Activated CD8-positive, alpha-beta memory T cell treated with anti-CD3 and anti-CD28 coated beads for 1 hour (primary cell): ENCODE measurements around the gene MUTYH.
"Not testable (repeated sequence)": the region's sequence is repeated elsewhere in the genome, so short reads cannot be mapped to it uniquely, and the experiment has no call there.

ENCODE experiments used
- DNase-seq, 2 donors: peaks; one replicate each; pipeline ENCODE4 v3.0.0-alpha.2; 2020; ENCODE audit warnings: low read depth in 1 of 2; ENCODE audit errors: extremely low read depth in 1 of 2

Gene MUTYH

GRCh38 chr1:45339789-45340558 is at the start of gene MUTYH, which contains the start of gene TOE1:
Gene MUTYH, minus strand, starts transcription at chr1:45340440. Its CDS starts 5,935 bp downstream, at chr1:45334505.
Gene TOE1, plus strand, starts transcription at chr1:45340170. Its CDS starts 83 bp downstream, at chr1:45340253.
- peak; percentile 76 to 83 for DNase-seq

DNA sequence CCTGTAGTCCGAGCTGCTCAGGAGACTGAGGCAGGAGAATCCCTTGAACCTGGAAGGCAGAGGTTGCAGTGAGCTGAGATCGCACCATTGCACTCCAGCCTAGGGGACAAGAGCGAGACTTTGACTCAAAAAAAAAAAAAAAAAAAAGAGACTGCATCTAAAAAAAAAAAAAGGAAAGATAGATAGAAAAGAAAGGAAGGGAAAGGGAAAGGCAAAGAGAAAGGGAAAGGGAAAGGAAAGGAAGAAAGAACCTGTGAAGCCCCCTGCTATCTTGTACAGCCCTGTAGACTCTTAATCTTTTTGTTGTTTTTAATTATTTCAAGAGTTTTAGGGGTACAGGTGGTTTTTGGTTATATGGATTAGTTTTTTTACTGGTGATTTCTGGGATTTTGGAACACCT is 46.0 kb upstream of the MUTYH start:
- DNase-seq: no peak

DNA sequence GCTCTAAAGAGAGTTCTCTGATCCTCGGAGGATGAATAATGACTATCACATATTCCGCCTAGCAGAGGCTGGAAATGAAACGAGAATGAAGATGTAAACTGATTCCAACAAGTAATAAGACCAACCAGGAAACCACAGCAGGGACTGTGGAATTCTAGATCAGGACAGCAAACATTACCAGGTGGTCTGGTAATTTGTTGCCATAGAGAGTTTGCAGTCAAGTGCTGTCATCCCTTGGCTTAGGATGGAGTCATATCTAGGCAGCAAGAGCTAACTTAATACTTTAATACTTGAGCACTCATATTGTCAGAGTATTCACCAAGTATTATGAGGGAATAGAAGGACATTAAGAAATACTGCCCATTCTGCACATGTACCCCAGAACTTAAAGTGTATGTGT is 45.1 kb upstream of the MUTYH start:
- no peak for DNase-seq

DNA sequence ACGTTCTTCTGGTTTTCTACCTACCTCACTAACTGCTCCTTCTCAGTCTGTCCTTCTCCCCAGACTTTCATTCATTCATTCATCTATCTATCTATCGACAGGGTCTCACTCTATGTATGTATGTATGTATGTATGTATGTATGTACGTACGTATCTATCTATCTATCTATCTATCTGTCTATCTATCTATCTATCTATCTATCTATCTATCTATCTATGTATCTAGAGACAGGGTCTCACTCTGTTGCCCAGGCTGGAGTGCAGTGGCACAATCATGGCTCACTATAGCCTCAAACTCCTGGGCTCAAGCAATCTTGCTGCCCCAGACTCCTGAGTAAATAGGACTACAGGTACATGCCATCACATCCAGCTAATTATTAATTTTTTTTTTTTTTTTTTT is 44.0 kb upstream of the MUTYH start:
- not testable (repeated sequence) for DNase-seq

- DNase-seq: no peak
These were observed 43.0 kb upstream of the MUTYH start for GRCh38 chr1:45383191-45383590.

- no peak for DNase-seq
These were observed 41.0 kb upstream of the MUTYH start for GRCh38 chr1:45381243-45381642.

DNA sequence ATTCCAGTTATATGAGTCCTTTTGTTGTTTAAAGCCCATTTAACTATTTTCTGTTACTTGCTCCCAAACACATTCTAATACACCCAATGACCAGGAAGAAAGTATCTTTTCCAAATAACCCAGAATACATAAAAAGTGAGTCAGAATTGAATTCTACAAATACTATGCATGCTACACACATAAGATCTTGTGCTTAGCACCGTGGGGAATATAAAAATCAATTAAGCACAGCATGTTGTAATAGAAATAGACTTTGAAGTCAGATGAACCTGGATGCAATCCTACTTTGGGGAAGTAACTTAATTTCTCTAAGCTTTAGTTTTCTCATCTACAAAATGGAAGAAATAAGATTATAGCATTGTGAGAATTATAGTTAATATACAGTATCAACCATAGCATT is 40.5 kb upstream of the MUTYH start:
- DNase-seq: no peak

- no peak for DNase-seq
These were observed 39.9 kb upstream of the MUTYH start for GRCh38 chr1:45380125-45380524.

DNA sequence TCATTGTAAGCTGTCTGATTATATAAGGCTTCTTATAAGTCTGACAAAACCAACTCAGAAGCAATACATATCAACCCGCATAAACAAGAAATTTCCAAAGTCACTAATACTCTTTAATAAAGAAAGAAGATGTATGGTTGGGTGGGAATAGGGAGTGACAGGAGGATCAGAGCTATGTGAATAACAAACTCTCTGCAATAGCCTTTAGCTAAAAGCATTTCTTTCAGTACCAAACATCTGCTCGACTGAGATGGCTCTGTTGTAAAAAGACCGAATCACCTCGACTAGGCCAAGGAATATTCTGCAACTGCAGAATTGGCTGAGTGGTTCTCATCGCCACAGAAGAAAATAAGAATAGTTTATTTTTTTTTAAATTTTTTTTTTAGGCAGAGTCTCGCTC is 39.3 kb upstream of the MUTYH start:
- DNase-seq: no peak

DNA sequence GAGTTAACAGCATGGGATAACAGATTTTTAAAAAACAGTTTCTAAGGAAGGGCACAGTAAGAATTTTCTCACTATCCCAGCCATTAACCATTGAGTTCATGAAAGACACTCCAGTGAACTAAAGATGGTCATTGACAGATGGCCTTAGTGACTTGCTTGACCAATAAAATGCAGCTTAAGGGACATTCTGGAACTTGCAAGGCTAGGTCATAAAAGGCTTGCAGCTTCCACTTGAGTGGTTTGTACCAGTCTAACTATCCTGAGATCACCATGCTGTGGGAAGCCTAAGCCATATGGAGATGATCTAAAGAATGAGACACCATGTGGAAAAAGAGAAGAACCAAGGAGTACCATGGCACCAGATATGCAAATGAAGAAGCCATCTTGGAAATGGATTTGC is 37.9 kb upstream of the MUTYH start:
- no peak for DNase-seq

- no peak for DNase-seq
These were observed 35.2 kb upstream of the MUTYH start for GRCh38 chr1:45375104-45376090.

GRCh38 chr1:45373573-45373972 is 33.3 kb upstream of the MUTYH start:
- no peak for DNase-seq

- no peak for DNase-seq
These were observed 30.3 kb upstream of the MUTYH start for GRCh38 chr1:45370575-45370974.

DNA sequence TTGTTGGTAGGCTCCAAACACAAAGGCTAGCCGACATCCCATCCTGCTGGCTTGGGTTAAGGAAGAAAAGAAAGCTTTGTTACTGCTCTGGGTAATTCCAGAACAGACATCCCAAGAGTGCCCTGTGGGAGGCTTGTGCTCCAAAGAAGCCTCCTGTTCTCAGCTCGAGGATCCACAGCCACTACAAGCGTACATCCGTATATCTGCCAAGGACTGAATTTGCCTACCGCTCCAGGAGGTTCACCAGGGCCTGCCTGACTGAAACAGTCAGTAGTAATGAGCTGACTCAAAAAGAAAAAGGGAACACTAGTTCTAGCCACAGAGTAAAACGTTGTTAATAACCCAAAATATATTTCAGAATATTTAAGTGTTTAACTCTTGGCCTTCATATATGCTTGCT is 24.8 kb upstream of the MUTYH start:
- no peak for DNase-seq

- no peak for DNase-seq
These were observed 24.1 kb upstream of the MUTYH start for GRCh38 chr1:45364294-45364693.

DNA sequence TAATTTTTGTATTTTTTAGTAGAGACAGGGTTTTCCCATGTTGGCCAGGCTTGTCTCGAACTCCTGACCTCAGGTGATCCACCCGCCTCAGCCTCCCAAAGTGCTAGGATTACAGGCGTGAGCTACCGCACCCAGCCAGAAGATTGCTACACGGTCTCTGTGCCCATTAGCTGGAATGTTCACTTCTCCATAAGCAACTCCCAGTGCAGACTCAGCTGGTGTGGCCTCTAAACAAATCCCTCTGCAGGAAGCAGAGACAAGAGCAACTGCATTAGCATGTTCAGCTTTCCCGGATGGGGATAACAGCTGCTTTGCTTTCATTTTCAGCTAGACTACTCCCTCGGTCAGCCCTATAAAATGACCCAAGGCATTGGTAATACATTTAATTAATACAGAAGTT is 20.7 kb upstream of the MUTYH start:
- DNase-seq: not testable (repeated sequence)

DNA sequence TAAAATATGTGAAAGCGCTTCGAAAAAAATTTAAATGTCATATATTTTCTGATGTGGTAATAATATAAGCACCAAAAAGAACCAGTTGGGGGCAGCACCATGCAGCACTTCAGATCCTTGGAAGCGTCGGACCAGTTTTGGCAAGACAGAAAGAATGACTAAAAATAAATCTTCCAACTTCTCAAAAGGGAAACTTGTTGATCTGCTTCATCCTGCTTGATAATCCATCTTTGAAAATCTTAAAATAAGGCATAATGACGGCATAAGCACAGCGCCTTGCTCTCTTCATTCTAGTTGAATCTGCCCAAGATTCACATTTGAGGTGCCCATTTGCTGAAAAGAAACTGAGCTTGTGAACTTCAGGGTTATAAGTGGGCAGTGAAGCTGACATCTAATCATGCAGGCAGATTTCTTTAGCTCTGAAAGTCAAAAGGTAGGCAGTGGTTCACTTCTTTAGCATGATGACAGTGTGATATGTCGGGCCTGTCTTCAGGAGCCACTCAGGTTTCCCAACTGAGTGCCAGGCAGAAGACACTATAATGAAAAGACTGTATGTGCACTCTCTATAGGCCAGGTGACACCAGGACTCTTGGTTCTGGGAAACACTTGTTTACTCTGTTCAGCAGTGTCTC is 19.8 kb upstream of the MUTYH start:
- DNase-seq: no peak

- DNase-seq: no peak
These were observed 15.9 kb upstream of the MUTYH start for GRCh38 chr1:45356186-45356585.

DNA sequence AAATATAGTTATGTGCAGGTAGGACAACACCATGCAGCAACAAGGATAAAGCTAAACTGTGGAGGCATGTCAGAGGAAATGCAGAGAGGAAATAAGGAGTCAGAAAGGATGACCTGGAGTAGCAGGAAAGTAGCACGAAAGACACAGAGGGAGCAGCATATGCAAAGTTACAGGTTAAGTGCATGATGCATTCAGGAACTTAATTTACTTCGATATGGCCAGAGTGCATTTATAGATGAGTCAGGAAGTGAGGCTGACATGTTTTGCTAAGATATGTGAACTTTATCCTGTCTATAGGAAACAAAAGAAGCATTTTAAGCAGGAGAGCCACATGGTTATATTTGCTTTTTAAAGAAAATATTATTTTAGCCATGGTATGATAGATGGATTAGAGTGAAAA is 15.4 kb upstream of the MUTYH start:
- DNase-seq: no peak

GRCh38 chr1:45354838-45355237 is 14.6 kb upstream of the MUTYH start:
- no peak for DNase-seq

DNA sequence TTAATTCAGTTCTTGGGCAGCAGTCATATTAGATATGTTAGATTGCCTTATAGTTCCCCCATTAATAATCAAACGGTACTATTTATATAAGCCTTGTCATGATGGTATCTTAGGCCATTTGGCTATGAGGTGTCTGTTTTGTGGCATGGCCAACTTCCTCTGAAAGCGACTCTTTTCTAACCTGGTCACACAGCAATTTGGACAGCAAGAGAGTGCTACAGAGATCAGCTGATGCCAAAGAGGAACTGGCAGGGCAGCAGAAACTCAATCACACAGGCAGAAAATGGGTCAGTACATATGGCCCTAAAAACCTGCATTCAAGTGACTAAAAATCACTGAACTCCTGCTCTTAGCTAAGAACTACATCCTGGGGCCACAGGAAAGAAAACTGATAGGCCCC is 13.4 kb upstream of the MUTYH start:
- DNase-seq: no peak
